H1 (cell line): ENCODE data around the gene SPTBN1. TPM values are rescaled to one million over a fixed set of nuclear protein-coding genes. Genes with fewer than 3 reads are reported as not detected.

Source experiments
- CHD1 ChIP-seq: IDR thresholded peaks from 2 replicates; pipeline ENCODE4 v1.6.1; 2012; ENCODE audit warnings: low read depth, low read length, improper control_type of control experiment
- GTF2F1 ChIP-seq: IDR thresholded peaks from 2 replicates; pipeline ENCODE4 v1.6.1; 2012; ENCODE audit warnings: low read depth, low read length, improper control_type of control experiment, borderline replicate concordance
- RNF2 ChIP-seq: fragments of 200-900, 300-1000 bp; sonication (generic); IDR thresholded peaks from 2 replicates; pipeline ENCODE4 v1.7.1; 2016; ENCODE audit warnings: borderline replicate concordance, low read depth, mild to moderate bottlenecking, antibody characterized with exemption, low read length; ENCODE audit not compliant: poor library complexity, severe bottlenecking; ENCODE audit errors: missing control alignments
- SIX5 ChIP-seq: IDR thresholded peaks from 2 replicates; pipeline ENCODE4 v1.6.1; 2011; ENCODE audit warnings: mild to moderate bottlenecking, low read depth, low read length
- polyA plus RNA-seq, 7 experiments: library from polyadenylated mRNA; depleted of rRNA in 3 of 7; stranded (reverse) in 5 of 7; unstranded in 2 of 7; fragments of >200 nt in 5 of 7; fragments of 200-250 nt in 2 of 7; gene quantifications; 1 replicate in 5 of 7; 2 replicates in 1 of 7; 4 replicates in 1 of 7; pipeline versions ENCODE4 v1.2.1 to v1.2.3, GENCODE V29; 2011 to 2013; ENCODE audit warnings: missing spikeins in 2 of 7, mixed read lengths in 2 of 7
- total RNA-seq: library from RNA; stranded (reverse); fragmentation: NEBNext Ultra II Directional; extraction: Animal tissue kit (Norgen Biotek cat#: 25700); gene quantifications from 2 replicates; pipeline ENCODE4 v1.2.1, GENCODE V29; 2021

SPTBN1 gene
- total and polyA plus RNA-seq, 2 of the 8 experiments (the other 6 are each of a cell fraction or from before 2014, with no cell fraction given): 31.8 to 180 TPM

DNA sequence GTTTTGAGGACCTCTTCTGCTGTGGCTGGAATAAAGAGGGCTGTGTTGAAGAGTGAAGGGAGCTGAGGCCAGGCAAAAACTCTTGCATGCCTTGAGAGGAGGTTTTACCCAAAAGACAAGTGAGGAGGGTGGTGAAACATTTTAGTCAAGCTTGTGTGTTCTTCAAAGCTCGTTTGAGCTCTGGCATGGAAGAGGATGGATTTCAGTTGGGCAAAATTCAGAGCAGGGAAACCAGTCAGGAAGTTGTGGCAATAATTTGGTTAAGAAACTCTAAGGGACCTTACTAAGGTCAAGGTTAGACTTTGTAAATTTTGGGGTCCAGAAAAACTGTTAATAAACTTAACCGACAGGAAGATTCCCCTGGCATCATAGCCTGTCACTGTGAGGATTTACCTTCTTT is 34.7 kb downstream of the SPTBN1 start (continued):
- TF ChIP-seq CHD1 (no peak), RNF2 (no peak), GTF2F1 (no peak), SIX5 (no peak)
